HG03045 (cell line): ENCODE results near the gene AUNIP.

ENCODE experiments used
- ATAC-seq: cut with Tn5 transposase; IDR thresholded peaks from one replicate; pipeline ENCODE4 v1.9.1; 2021; ENCODE audit warnings: mild to moderate bottlenecking, moderate library complexity; ENCODE audit not compliant: unreplicated experiment

AUNIP gene

DNA sequence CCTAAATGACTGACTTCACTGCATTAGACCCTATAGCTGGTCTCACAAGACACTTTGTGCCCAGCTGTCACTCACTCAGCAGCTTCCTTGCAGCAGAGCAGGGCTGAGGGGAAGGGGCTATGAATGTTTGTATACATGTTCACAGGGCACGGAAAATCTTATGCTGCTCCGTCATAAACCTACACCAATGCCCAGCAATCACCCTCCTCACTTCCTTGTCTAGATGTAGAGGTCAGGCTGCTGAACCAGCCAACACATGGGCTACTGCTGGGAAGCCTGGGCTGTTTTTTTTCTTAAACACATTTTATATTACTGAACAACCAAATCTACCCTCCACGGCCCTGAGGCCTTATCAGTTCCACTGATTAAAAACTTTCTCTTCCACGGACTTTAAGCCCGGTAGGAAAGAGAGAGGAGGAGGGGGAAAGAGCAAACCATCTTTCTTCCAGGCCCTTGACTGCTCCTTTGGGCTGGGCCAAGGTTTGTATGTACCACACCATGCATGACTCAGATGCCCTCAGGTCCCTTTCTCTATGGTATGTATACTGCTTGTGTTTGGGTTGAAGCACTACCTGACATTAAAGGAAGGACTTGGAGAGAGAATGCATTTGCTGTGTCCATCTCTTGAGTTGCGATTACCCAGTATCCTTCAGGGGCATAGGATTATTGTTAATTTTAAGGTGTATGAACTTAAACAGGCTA lies 26.8 kb downstream of the AUNIP start:
- no peak for ATAC-seq

DNA sequence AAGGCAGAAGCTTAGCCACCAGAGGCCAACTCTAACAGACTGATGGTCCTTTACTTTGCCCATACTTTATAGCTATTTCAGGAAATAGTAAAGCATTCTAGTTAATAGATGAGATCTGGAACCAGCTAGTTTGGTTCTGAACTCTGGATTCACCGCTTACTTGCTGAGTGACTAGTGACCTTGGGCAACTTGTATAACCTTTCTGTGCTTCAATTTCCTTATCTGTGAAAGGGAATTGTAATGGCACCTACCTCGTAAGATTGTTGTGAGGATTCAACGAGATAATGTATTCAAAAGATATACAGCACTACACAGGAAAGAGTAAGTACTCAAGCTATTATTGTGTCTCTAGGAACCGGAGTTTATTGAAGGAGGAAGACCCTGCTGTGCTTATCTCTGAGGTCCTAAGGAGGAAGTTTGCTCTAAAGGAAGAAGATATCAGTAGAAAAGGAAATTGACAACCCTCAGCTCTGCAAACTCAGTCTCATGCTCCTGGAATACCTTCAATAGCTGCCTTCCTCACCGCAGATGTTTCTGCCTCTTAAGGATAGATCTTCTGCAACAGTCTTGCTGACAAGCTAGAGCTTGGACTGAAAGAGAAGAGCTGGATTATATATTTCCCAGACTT lies 27.6 kb downstream of the AUNIP start:
- no peak for ATAC-seq

DNA sequence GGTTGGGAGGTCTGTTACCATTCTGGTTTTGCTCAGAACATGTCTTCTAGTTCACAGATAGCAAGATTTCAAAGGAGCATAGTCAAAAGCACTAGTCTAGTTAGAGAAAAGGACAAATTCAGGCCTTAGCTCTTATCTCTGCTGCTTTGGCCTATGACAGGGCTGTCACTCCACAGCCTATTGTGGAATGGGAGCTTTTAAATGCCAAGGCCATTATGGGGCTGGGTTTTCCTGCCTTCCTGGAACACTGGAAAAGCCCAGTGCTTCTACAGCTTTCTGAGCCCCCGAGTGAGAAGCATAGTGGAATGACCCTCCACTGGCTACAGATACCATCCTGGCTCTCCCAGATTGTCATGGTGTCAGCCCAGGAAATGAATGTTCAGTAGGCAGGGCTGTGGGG lies 30.2 kb downstream of the AUNIP start:
- ATAC-seq: no peak

DNA sequence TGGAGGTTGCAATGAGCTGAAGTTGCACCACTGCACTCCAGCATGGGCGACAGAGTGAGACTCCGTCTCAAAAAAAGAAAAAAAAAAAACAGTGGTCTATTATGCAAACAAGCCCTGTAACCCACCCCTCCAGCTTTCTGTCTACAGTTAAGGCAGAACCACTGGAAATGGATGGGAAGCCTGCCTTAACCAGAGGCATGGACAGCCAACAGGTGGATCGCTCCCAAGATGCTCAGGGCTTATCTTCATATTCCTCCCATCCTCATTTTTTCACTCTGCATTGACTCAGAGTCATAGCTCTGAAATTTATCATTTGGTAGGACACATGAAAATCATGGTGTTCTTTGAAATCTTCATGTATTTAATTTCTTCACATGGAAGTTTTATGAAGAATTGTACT lies 30.8 kb downstream of the AUNIP start:
- no peak for ATAC-seq

DNA sequence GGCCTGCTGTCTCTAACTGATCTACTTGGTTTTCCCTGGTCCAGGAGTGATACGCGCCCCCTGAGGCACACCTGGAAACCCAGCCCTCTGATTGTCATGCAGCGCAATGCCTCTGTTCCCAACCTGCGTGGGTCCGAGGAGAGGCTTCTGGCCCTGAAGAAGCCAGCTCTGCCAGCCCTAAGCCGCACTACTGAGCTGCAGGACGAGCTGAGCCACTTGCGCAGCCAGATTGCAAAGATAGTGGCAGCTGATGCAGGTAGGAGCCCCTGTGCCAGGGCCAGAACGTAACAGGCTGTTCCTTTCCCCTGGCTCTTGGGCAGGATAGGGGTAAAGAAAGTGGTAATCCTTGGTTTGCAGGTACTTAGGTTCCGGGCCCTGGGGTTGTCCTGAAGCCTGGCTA lies 32.7 kb downstream of the AUNIP start:
- ATAC-seq: no peak

DNA sequence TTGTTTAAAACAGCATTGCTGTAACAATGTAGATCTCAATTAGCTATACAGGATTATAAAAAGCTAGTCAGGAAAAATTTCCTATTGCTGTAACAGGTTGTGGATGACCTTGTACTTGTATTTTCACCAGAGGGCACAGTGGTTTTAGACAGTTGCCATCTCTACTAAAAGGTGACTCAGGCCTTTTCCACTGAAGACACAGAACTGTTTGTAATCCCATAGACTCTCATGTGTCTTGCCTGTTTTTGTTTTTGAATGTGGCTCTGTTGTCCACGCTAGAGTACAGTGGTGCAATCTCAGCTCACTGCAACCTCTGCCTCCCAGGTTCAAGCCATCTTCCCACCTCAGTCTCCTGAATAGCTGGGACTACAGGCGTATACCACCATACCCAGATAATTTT lies 33.7 kb downstream of the AUNIP start:
- no peak for ATAC-seq

DNA sequence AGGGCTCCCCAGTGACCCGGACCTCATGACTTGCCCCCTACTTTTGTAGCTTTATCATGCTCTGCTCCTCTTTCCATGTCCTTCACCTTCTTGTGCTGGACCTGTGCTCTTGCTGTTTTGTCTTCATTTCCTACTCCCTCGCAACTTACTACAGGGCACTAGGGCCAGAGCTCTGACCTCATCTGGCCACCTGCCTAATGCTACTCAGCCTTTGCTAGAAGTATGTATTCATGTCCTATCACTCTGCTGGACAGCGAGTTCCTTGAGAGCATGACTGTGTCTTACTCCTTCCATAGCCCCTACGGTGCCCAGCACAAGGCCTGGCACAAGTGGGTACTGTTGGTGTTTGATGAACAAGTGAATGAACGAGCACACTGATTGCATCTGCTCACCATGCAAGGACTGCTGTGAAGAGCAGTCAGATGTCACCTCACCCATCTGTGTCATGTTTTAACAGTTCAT lies 37.6 kb downstream of the AUNIP start:
- ATAC-seq: no peak

DNA sequence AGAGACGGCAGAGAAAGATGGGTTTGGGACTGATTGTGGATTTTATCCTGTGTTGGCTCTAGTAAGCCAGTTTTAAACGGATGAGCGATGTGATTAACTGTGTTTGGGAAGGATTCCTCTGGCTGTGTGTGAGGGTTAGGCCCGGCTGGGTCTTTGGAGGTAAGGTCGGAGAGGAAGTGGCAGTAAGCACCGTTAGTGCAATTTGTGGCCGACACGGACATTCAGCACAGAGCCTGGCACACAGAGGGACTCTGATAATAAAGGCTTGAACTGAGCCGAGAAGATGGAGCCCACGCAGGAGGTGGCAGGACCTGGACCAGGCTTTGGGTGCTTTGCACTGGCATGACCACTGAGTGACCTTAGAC lies 38.2 kb downstream of the AUNIP start:
- no peak for ATAC-seq

DNA sequence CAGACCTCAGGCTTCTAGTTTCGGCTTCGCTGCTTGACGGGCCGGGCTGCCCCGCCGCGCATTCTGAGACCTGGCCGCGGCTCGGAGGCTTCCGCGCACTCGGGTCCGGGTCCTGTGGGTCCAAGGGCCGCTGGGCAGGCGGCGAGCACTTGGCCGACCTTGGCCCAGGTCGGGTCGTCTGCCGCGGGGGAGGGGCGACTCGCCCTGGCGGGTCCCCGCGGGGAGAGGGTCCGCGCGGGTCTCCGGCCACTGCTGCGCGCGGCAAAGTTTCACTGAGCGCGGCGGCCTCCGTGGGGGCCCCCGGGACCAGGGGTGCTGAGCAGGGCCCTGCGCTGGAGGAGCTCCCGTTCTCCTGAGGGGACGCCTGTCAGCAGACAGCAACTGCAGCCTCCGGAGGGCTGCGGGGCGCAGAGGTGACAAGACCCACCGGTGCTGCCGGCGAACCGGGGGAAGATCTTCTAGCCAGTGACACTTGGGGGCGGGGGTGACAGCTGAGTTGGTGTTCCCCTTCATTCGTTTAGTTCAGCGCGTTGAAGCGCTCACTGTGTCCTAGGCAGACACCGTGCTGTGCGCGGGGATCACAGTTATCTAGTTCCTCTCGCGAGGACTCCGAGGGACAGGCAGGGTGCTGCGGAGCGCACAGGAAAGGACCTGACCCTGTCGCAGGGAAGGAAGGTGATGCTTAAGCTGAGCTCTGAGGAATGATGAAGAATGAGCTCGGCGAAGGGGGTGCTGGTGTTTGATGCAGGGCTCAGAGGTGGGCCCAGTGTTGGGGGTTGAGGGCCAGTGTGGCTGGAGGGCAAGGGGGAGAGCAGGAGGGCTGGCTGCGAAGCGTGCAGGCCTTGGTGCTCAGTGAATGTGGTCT lies 38.8 kb downstream of the AUNIP start:
- ATAC-seq: peak; percentile 43

DNA sequence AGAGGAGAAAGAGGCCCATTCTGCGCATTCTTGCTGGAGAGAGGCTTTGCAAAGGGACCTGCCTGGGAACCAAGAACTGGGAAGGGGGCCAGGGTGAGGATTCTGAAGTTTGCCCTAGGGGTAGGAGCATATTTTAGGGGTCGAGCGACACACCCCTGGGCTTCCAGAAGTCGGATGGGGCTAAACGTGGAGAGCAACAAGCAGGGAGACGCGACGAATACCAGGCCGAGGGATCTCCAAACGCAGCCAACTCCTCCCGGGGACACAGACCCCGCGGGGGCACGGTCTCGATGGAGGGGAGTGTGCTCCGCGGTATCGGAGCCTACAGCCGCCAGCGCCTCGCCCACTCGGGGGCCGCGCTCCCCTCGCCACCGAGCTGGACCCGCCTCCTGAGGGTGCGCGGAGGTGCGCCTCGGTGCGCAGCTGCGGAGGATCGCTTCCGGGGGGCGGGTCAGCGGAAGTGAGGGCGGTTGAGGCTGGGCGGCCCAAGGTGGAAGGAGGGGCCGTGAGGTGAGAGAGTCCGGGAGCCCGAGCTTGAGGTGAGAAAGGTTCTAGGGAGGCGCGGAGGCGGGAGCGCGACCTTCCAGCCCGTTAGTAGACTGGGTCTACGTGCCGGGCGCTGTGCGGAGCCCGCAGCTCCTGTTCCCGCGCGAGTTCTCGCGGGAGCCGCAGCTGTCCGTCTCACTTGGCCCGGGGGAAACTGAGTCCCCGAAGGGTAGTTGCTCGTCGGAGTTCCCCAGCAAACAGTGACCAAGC lies 39.6 kb downstream of the AUNIP start, which contains the start of gene MTFR1L:
Gene MTFR1L (plus strand): TSS at position 464 of the 756 bp plus-strand sequence. CDS start 3,151 bp downstream, outside the sequence.
- peak; percentile 87 for ATAC-seq

DNA sequence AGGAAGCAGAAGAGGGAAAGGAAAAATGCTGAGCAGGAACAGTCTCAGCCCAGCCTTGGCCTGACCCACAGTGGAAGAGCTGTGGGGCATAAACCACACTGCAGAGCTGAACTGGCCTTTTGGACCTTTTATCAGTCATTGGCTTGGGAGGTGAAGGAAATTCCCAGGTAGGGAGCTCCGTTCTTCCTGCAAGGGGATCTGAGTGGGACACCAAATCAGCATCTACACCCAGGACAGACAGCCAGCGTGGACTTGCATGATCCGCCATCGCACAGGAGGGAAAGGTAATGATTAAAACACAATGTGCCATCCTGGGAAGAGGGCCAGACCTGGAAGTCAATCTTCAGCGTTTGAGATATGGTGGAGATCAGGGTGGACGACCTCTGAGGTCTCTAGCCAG lies 40.7 kb downstream of the AUNIP start:
- no peak for ATAC-seq

DNA sequence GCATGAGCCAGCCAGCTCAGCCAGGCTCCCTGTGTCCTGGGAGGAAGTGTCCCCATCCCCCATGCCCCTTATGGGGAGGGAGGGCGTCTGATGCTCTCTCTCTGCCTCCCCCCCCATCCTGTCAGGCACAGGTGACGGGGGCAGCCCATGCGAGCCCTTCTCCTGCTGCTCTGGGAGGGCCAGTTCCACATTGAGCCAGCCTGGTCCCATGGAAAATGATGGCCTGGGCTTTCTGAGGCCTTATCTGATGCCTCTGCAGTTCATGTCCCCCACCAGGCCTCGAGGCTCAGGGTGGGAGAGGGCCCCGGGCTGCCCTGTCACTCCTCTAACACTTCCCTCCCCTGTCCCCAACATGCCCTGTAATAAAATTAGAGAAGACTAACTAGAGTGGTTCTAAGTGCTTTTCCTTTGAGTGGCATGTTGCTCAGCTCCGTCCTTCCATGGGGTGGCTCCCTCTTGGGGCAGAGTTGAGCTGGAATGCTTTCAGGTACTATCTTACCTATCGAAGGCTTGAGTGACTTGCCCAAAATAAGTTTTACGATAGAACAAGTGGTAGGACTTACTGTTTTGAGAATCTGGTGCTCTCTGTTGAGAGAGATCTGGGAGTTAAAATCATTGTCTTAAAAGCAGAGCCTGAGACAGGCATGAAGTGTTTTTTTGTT lies 41.3 kb downstream of the AUNIP start:
- ATAC-seq: no peak

DNA sequence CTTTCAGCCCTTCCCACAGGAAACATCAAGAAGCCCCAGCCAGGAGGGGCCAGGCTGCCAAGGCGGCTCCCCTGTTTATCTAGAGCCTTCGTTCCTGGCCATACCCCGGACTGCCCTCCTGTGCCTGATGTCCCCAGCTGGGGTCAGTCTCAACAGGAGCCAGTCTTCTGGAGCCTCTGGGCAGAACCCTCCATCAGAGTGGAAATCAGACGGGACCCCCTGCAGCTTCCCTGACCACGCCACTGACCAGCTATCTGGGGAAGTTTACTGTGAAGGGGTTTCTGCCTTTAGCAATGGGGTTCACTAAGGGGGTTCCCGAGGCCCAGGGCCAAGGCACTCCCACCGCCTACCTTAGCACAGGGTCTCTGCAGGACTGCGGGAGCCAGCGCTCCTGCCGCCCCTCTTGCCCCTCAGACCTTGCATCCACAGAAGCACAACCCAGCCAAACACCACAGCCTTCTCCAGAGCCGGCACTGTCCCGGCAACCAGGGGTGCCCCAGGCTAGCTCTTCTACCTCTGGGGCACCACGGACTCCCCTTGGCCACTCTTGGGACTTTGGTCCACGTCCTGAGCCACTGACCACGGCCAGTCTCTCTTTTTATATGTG lies 43.0 kb downstream of the AUNIP start:
- no peak for ATAC-seq

DNA sequence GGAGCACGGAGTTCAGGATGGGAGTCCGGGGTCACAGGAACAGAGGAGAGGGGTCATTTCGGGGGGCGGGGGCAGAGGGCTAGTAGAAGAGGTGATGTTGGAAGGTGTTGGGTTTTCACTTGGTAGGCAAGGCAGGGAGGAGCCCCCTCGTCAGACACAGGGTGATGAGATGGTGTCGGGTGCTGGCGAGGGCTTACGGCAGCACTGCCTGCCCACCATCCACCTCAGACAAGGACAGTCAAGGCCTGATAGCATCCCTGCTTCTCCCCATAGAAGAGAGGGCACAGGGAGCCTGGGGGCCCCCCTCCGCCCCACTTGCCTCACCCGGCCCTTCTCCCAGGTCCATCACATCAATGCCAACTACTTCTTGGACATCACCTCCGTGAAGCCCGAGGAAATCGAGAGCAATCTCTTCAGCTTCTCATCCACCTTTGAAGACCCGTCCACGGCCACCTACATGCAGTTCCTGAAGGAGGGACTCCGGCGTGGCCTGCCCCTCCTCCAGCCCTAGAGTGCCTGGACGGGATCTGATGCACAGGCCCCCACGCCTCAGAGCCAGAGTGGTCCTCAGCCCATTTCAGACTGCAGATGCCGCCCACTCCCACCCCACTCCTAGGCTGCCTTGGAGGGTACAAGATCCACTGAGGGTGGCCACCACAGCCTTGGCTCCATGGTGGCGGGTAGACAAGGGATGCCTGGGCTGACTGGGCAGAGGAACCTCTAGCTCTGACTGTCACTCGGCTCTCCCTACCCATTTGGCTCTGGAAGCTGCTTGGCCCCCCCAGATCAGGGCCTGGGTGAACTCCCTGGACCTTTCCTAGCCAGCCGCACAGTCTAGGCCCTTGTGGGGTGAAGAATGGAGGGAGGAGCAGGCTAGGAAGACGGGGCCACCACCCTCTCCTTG lies 43.8 kb downstream of the AUNIP start:
- no peak for ATAC-seq

DNA sequence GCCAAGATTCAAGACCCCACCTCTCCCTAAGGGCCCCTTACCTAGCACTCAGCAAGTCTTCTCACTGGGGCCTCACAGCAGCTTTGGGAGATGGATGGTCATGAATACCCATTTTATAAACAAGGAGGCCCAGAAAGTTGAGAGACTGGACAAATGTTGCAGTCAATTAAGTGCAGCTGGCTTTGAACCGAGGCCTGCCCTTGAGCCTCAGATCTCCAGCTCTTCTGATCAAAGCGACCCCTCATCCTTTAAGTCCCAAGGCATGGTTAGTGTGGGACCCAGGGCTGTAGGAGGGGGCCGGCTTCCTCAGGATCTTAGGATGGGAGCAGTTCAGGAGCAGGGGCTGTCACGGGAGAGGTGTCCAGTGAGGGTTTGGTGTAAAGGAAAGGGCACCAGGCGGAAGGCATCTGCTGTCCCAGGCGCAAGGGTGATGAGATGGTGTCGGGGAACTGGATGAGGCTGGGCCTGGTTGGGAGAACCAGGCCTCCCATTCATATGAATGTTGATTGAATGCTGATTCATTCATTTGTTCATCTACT lies 44.6 kb downstream of the AUNIP start:
- no peak for ATAC-seq

DNA sequence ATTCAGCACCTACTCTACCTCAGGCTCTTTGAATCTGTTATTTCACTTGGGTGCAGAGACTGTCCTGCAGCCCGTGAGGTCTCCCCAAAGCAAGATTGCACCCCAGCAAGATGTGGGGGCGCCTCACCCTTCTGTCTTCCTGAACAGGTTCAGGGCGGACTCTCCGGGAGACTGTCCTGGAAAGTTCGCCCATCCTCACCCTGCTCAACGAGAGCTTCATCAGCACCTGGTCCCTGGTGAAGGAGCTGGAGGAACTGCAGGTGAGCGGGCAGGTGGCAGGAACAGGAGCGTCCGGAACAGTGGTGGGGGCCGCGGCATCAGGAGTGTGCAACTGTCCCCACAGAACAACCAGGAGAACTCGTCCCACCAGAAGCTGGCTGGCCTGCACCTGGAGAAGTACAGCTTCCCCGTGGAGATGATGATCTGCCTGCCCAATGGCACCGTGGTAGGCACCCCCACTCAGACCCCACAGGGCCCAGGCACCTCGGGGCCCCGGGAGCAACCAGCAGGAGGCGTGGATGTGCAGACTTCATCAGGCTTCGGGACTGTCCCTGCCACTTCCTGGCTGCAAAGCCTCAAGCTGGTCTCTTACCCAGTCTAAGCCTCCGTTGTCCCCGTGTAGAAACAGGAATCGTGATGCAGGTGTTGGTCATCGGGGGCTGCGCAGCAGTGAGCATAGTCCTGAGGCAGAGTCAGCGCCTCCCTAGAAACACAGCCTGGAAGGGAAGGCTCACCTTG lies 45.4 kb downstream of the AUNIP start:
- ATAC-seq: no peak

DNA sequence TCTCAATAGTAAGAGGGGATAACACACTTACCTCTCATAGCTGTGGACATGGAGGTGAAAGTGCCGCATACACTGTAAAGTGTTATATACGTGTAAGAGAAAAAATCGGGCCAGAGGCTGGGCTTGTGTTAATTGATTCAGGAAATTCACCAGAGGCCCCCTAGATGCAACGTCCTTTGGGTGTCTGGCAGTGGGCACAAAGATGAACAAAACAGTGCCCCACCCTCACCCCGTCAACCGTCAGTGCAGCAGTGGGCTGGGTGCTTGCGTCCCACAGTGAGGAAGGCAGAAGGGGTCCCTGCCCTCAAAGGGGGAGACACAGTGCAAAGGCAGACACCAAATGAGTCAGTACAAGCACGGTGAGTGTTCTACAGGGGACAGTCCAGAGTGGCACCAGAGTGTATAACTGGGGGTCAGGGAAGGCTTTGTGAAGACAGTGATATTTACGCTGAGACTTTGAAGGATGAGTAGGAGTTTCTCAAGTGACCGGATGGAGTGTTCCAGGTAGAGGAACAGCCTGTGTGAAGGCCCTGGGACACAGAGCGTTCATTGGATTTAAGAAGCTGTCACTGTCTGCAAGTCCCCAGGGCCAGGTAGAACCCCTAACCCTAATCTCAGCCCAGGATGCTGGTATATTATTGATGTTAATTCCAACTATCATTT lies 46.1 kb downstream of the AUNIP start:
- ATAC-seq: no peak
